GM12872 (cell line): ENCODE data around the gene EGFR.

ENCODE experiments used
- TF ChIP-seq, protein P1 (sequence below): IDR thresholded peaks from 3 replicates; pipeline ENCODE4 v1.5.1; 2011; ENCODE audit warnings: low read depth, mild to moderate bottlenecking, low read length, moderate library complexity; ENCODE audit not compliant: insufficient read depth

The EGFR gene

DNA sequence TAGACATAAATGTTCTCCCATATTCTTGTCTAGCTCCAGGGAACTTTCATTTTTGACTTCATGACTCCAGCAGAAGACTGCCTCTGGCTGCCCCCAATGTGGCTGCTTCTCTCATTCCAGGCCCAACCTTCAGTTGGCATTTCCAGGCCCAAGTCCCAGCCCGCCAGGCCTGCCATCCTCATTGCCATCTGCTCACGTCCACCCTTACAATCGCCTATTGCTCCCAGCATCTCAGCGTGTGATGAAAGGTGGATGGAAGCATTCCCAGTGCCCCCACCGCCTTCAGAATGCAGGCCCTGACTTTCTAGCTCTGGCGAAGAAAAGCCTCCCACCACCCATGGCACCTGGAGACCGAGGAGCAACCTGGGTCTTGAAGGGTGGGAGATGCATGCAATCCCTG lies 214.2 kb downstream of the EGFR start:
- TF ChIP-seq, protein P1, sequence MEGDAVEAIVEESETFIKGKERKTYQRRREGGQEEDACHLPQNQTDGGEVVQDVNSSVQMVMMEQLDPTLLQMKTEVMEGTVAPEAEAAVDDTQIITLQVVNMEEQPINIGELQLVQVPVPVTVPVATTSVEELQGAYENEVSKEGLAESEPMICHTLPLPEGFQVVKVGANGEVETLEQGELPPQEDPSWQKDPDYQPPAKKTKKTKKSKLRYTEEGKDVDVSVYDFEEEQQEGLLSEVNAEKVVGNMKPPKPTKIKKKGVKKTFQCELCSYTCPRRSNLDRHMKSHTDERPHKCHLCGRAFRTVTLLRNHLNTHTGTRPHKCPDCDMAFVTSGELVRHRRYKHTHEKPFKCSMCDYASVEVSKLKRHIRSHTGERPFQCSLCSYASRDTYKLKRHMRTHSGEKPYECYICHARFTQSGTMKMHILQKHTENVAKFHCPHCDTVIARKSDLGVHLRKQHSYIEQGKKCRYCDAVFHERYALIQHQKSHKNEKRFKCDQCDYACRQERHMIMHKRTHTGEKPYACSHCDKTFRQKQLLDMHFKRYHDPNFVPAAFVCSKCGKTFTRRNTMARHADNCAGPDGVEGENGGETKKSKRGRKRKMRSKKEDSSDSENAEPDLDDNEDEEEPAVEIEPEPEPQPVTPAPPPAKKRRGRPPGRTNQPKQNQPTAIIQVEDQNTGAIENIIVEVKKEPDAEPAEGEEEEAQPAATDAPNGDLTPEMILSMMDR, result no peak

DNA sequence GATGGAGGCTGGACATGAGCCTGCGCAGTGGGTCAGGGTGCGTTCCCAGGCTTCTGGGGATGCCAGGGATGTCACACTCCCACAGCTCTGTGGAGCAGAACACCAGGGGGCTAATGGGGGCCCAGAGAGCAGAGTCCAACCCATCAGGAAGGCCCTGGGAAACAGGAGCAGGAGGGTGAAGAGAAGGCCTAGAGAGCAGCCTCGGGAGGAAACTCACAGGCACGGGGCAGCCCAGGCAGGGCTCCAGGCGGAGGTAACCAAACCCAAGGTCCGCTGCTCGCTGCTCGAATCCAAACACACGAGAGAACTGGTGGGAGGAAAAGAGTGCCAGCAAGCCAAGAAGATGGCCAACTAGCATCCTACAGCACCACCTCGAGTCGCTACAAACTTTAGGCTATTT lies 215.6 kb downstream of the EGFR start:
- TF ChIP-seq, protein P1, result no peak

DNA sequence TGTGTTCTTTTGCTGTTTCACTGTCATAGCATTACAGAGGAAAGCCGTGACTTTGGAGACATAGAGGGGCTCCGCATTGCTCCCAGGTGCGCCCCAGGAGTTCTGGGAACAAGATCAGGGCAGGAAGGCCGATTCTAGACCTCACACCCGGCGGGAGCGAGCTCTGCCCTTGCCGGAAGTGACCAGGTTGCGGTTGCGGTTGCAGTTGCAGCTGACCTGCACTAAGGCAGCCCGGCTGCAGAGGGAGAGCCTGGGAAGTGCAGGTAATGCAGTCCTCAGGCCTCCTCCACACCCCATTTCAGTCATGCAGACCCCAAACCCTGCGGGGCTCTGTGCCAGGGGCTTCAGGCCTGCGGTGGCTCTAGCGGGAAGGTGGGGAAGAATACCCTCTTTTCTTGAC lies 216.3 kb downstream of the EGFR start:
- TF ChIP-seq, protein P1, result no peak

DNA sequence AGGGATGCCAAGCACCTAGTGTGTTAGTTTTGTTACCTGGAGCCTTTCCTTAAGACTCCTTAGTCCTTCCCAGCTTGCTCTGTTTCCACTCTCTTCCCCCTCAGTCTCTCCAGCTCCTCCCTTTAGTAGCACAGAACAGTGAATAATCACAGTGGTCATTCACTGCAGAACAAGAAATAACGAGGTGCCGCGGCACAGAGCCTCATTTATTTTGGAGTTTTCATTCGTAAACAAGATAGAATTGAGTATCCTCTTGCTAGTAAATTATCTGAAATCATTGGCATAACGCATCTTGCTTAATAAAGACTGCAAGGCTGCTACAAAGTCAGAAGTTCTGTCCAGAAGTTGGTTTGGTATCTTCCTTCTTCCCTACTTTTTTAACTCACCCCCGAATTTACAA lies 217.0 kb downstream of the EGFR start:
- TF ChIP-seq, protein P1, result no peak

DNA sequence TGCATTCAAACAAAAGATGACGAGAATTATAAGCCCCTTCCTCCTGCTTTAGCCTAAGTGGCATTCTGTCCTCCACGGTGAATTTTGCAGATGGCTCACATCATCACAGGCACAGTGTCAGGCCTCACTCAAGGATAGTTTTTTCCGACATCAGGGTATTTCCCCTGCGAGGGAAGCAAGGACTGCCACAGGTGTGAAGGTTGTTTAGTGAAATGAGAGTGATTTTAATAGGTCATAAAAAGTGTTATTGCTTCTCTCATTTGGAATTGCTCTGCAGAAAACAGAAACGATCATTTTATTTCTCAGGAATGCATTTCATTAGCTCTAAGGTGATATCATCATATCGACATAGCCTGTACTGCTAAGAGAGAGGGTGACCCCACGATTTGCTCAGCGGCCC lies 217.7 kb downstream of the EGFR start:
- TF ChIP-seq, protein P1, result no peak

DNA sequence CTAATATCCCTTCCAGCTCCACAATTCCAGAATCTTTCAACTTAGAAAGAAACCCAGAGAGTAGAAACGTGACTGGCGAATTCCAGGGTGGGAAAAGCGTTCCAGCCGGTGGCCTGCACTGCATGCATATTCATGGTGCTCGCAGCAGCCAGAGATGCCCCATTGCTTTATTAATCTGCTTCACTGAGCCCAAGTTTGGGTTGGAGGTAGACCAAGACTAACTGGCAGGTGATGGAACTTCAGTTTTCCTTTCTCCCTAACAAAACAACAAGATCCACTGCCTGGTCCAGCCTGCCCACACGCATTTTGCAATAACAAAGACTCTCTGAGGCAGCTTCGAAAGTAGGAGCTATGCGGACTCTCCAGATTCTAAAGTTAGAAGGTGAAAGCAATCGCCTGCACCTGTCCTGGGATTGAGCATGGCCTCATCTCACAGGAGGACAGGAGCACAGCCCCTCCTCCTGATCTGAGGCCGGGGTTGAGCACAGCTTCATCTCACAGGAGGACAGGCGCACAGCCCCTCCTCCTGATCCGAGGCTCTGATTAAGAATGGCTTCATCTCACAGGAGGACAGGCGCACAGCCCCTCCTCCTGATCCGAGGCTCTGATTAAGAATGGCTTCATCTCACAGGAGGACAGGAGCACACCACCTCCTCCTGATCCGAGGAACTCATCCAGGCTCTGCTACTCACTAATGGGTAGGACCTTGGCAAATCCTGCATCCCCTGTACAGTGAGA lies 218.5 kb downstream of the EGFR start:
- TF ChIP-seq, protein P1, result no peak

DNA sequence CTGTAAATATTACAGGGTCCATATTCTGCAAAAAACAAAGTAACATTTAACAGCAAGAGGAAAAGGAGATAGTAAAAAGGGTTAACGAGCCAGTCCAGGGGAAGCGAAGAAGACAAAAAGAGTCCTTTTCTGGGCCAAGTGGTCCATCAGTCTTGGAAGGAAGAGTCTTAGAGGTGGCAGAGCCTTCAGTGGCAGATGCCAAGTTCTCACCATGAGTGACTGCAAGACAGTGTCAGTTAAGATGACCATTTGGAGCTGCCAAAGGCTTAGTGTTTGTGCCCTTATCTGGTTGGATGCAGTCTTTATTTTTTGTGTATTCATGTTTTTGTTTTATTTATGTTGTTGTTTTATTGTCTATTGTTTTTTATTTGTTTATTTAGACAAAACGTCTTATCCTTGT lies 220.6 kb downstream of the EGFR start:
- TF ChIP-seq, protein P1, result no peak
